ENCODE results near the gene AIF1L.
"Not testable (repeated sequence)": the region's sequence is repeated elsewhere in the genome, so short reads cannot be mapped to it uniquely, and the experiment has no call there.

The AIF1L gene

GRCh38 chr9:131120620-131121228, 24.4 kb downstream of the AIF1L start:
- no peak for DNase-seq (ENCODE audit: low spot score)

GRCh38 chr9:131121346-131121745, 25.0 kb downstream of the AIF1L start:
- DNase-seq (ENCODE audit: low spot score), result no peak

- peak; percentile 96 for DNase-seq (ENCODE audit: low spot score)
These were observed 25.8 kb downstream of the AIF1L start for GRCh38 chr9:131122158-131122557.

- DNase-seq (ENCODE audit: low spot score), result no peak
These were observed 28.6 kb downstream of the AIF1L start for GRCh38 chr9:131125038-131125287.

DNA sequence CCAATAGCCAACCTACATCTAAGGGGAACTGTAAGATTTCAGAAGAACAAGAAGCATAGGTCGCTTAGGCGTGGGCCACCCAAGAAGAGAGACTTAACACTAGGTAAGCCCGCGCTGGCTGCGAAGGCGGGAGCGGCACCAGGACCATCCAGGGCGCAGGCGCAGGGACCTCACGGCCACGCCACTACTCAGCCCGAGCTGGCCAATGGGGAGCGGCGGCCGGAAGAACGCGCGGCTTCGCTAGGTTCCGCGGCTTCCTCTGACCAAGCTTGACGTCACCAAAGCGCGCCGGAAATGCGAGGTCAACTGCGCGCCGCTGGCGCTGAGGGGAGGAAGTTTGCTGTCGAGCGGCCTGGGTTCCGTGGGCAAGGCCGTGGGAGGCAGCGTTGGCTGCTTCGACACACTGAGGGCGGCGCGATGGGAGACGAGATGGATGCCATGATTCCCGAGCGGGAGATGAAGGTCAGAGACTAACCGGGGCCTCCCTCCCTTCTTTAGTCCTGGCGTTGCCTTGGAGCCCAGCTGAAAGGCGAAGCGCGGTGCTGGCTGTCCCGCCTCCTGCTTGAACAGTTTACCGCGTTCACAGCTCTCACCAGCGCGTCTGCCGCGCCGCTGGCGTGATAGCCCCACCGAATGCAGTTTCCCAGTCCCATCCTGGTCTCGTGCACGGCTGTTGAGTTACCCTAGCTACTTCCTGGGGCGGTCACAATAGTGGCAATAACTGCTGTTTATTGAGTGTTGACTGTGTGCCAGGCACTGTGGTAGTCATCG, 29.1 kb downstream of the AIF1L start, which contains the start of gene NUP214:
Gene NUP214 (plus strand): TSS at position 299 of the 771 bp plus-strand sequence. CDS start 119 bp downstream, at position 418.
- peak; percentile 97 for DNase-seq (ENCODE audit: low spot score)

DNA sequence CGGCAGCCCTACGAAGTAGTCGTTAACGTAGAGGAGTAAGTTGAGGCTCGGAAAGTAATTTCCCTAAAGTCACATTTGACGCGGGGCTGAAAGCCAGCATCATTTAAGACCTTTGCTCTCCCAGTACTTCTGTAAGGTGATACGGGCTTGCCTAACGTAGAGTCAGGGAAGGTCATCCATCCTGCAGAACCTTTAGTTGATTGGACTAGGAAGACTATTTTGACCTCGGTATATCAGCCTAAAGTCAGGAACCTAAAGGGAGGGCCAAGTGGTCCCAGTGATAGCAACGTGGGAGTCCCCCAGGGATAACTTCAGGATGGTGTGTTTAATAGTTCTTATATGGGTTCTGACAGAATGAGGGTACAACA, 29.7 kb downstream of the AIF1L start:
- no peak for DNase-seq (ENCODE audit: low spot score)

DNA sequence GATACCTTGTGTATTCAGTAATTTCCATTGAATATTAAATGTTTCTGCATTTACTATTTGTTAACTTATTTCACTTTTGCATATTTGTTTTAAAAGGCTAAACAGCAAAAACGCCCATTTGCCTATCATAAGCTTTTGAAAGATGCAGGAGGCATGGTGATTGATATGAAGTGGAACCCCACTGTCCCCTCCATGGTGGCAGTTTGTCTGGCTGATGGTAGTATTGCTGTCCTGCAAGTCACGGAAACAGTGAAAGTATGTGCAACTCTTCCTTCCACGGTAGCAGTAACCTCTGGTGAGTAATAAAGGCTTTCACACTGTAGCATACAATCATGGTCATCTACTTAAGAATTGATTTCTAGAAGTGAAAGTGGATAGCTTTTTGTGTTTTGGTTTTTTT, 32.9 kb downstream of the AIF1L start:
- no peak for DNase-seq (ENCODE audit: low spot score)

DNA sequence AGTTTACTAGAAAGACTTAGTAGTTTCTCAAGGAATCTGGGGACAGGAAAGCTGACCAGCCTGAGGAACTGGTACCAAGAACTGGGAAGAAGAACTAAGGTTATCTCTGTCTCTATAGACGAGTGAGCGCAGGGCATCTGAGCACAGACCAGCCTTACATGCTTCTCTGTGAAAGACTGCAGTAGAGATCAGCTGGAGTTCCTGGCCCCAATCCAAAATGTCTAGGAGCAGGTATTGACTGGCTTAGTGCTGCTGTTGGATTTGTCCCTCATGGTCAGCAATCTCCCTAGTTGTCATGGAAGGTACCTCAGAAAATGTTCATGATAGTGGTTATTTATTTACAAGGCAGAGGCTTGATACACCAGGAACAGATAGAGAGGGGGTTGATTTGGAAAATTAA, 42.3 kb downstream of the AIF1L start:
- no peak for DNase-seq (ENCODE audit: low spot score)

DNA sequence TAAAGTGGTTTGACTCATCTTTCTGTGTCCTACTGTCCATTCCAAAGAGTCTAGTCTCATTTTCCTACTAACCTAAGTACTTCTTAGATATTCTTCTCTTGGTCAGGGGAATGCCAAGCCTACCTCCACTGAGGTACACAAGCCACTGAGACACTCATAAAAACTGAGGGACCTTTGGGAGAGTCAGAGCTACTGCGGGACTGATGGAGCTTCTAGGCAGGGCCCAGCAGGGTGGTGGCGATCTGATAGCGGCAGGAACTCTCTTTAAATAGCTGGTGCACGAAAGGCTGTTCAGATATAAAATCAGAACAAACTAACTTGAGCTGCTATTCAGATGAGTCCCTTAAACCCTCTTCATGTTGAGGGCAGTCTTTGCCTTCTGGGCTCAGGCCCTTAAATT, 43.8 kb downstream of the AIF1L start:
- no peak for DNase-seq (ENCODE audit: low spot score)

DNA sequence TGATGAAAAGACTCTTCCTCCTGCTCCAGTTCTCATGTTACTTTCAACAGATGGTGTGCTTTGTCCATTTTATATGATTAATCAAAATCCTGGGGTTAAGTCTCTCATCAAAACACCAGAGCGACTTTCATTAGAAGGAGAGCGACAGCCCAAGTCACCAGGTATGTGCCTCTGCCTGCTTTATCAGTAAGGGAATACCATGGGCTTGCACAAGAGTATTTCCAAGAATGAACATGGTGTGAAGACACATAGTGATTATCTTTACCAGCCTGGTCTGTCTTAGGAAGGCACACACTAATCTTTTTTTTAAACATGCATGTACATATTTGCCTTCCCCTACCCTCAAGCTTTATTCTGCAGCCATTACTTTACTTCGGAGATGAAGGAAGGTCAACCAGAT, 44.2 kb downstream of the AIF1L start:
- DNase-seq (ENCODE audit: low spot score), result no peak

DNA sequence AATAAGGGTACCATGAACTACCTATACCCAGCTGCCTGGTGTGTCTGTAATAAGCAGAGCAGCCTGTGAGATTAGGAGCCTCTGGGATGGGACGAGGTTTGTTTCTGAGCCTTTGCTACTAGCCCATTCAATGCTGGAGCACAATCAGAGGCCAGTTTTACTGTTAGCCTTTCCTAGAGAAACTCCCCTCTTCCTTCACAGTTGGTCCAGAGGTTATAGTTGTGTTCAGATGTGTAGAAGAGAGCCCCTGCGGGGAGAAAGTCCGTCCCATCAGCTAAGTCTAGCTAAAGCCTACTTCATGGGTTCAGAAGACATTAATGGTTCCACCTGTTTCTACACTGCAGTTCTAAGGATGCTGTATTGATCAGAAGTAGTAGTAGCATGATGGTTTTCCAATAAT, 45.8 kb downstream of the AIF1L start:
- DNase-seq (ENCODE audit: low spot score), result no peak

- DNase-seq (ENCODE audit: low spot score), result no peak
These were observed 47.9 kb downstream of the AIF1L start for GRCh38 chr9:131144201-131144600.

DNA sequence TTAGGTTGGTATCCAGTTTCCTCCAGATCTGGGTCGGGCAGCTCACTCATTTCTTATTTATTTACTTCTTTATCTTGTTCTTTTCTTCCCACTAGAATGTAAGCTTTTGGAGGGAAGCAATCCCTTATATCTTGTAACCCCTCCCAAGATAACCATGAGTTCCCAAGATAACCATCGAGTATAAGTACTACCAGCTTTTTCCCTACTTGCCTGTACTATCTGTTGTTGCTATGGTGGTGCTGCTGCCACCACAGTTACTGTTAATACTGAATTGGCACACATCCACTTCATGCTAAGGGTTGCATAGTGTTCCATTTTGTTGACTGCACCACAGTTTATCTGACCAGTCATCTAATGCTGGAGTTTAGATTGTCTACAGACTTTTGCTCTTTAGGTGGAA, 48.9 kb downstream of the AIF1L start:
- no peak for DNase-seq (ENCODE audit: low spot score)

DNA sequence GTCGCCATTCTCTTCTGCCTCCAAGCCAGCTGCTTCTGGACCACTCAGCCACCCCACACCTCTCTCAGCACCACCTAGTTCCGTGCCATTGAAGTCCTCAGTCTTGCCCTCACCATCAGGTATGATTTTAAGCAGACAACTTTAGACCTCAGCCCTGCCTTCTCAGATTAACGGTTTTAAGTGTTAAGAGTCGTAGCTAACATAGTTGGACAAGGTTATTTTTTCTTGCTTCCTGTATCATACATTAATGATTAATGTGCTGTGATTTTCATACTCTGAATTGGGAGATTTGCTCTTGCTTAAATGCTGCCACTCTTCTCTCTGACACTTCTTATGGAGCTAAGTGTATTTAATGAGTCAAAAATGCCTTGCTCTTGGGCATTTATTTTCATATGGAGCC, 49.9 kb downstream of the AIF1L start:
- no peak for DNase-seq (ENCODE audit: low spot score)

DNA sequence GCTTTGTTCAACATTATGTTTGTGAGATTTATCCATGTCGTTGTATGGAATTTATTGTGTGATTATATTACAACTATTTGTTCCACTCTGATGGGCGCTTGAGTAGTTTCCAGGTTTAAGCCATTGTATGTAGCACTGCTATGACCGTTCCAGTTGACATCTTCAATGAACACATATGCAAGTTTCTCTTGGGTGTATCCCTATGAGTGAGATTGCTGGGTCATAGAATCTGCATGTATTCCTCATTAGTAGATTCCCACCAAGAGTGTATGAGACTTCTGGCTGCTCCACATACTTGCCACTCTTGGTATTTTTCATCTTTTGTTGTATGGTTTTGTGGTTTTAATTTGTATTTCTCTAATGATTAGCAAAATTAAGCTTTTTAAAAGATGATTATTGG, 51.9 kb downstream of the AIF1L start:
- DNase-seq (ENCODE audit: low spot score), result no peak

GRCh38 chr9:131148966-131149687, 52.8 kb downstream of the AIF1L start:
- DNase-seq (ENCODE audit: low spot score), result no peak

GRCh38 chr9:131149688-131150053, 53.3 kb downstream of the AIF1L start:
- DNase-seq (ENCODE audit: low spot score), result no peak

DNA sequence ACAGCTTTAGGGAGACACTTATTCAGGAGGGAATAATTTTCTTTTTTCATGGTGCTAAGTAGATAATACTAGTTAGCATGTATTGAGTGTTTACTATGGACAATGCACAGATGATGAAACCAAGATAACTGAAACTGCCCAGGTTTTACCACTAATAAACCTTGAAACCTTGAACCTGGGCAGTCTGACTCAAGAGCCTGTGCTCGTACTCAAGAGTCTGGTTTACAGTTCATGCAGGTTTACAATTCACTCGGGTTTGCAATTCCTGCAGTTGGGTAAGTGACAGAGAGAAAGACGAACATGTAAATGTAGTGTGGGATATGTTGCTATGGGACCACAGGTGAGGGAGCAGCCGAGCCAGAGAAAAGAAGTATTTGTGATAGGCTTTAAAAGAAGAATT, 57.3 kb downstream of the AIF1L start:
- no peak for DNase-seq (ENCODE audit: low spot score)

DNA sequence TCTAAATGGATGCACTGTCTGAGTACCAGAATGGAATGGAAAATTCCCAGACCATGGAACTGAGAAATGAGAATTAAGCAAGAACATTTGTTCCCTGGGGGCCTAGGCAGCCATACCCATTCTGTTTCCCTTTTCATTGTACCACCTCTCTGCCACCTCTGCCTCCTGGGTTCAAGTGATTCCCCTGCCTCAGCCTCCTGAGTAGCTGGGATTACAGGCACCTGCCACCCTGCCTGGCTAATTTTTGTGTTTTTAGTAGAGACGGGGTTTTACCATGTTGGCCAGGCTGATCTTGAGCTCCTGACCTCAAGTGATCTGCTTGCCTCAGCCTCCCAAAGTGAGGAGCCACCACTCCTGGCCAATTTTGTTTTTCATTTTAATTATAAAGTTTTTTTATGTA, 62.3 kb downstream of the AIF1L start:
- DNase-seq (ENCODE audit: low spot score), result not testable (repeated sequence)

GRCh38 chr9:131160416-131161112, 64.2 kb downstream of the AIF1L start:
- DNase-seq (ENCODE audit: low spot score), result peak; percentile 45

- peak; percentile 9 for DNase-seq (ENCODE audit: low spot score)
These were observed 65.3 kb downstream of the AIF1L start for GRCh38 chr9:131161585-131161984.

- peak; percentile 53 for DNase-seq (ENCODE audit: low spot score)
These were observed 66.6 kb downstream of the AIF1L start for GRCh38 chr9:131162886-131163285.

- DNase-seq (ENCODE audit: low spot score), result no peak
These were observed 69.2 kb downstream of the AIF1L start for GRCh38 chr9:131165523-131165922.

Data from kidney tubule cell (primary cell).